ENCODE results near the gene LIPF.

GRCh38 chr10:88651101-88651551 is 13.1 kb upstream of the LIPF start:
- TF ChIP-seq RARB (CRISPR knock-in tag; IDR thresholded peaks at IDR 0.05) (no peak), ZNF565 (CRISPR knock-in tag; conservative IDR thresholded peaks at IDR 0.05; ENCODE audit: low read depth) (no peak), ZFP3 (CRISPR knock-in tag; IDR thresholded peaks at IDR 0.05) (no peak), ZNF70 (CRISPR knock-in tag; IDR thresholded peaks at IDR 0.05) (no peak), PATZ1 (CRISPR knock-in tag; IDR thresholded peaks at IDR 0.05; ENCODE audit: borderline replicate concordance) (no peak), GLIS3 (CRISPR knock-in tag; IDR thresholded peaks at IDR 0.05) (no peak)
